Epithelial cell of proximal tubule (primary cell): ENCODE data around the gene SGMS1. TPM values are rescaled to one million over a fixed set of nuclear protein-coding genes. Genes with fewer than 3 reads are reported as not detected.

Experiments
- DNase-seq: peaks from one replicate; pipeline ENCODE4 v3.0.0-alpha.2; 2011; ENCODE audit warnings: low read depth
- H3K4me3 ChIP-seq: 2 replicates; pipeline ENCODE4 v1.5.1; 2011; ENCODE audit warnings: low read depth, mild to moderate bottlenecking, low read length
- CTCF ChIP-seq: conservative IDR thresholded peaks from 2 replicates; pipeline ENCODE4 v1.5.1; 2012; ENCODE audit warnings: low read depth, mild to moderate bottlenecking, low read length
- total RNA-seq: library from RNA; depleted of rRNA; stranded (reverse); fragments of >200 nt; gene quantifications from 2 replicates; pipeline ENCODE4 v1.2.3, GENCODE V29; 2015

The SGMS1 gene
- total RNA-seq, 1 donor from 2014 or later: 25.2 TPM

GRCh38 chr10:50522908-50523307 is 100.8 kb downstream of the SGMS1 start:
- H3K4me3 ChIP-seq: no peak overlapping the region
- no peak for TF ChIP-seq CTCF
- DNase-seq: no peak

GRCh38 chr10:50520115-50520514 is 103.6 kb downstream of the SGMS1 start:
- no peak for DNase-seq
- H3K4me3 ChIP-seq: no peak overlapping the region
- no peak for TF ChIP-seq CTCF

GRCh38 chr10:50517626-50518025 is 106.1 kb downstream of the SGMS1 start:
- TF ChIP-seq CTCF: no peak
- no peak for DNase-seq
- no peak overlapping the region for H3K4me3 ChIP-seq

GRCh38 chr10:50516171-50516570 is 107.6 kb downstream of the SGMS1 start:
- no peak overlapping the region for H3K4me3 ChIP-seq
- no peak for DNase-seq
- TF ChIP-seq CTCF: no peak

DNA sequence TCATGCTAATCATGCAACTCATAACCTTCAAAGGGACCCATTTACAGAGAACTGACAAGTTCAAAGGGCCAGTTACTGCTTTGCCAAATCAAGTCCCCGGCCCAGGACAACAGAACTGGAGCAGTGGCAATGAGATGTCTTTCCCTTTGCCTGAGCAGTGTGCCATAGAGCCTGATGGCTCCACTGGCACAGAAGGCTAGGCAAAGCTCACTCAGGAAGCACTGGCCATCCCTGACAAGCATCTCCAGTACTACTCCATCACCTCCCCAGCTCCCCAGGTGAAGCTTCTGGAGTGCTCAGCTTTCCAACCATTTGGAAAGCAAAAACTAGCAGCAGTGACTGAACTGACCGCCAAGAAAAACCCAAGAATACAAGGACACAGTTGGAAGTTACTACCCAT is 108.3 kb downstream of the SGMS1 start:
- no peak overlapping the region for H3K4me3 ChIP-seq
- no peak for TF ChIP-seq CTCF
- DNase-seq: no peak

GRCh38 chr10:50514995-50515394 is 108.8 kb downstream of the SGMS1 start:
- no peak overlapping the region for H3K4me3 ChIP-seq
- TF ChIP-seq CTCF: no peak
- no peak for DNase-seq

DNA sequence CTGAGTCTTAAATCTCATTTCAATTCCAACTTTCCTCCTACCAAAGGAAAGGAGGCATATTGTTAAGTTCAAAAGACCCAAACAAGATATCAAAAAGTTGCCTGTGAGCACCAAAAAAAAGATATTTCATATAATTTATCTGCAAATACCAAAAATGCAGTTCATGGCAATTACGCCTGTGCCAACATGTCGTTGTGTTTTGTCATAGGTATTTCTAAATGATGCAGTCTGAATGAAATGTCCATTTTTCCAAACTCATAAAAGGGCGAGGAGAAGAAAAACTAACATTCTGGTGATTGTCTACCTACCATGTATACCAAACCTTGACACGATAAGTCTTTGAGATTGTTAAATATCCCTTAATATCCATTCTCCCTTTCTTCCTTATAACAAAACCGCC is 109.8 kb downstream of the SGMS1 start:
- TF ChIP-seq CTCF: no peak
- DNase-seq: no peak
- no peak overlapping the region for H3K4me3 ChIP-seq
